SK-N-SH (cell line): ENCODE measurements around the gene NAXD. TPM values are rescaled to one million over a fixed set of nuclear protein-coding genes. Genes with fewer than 3 reads are reported as not detected.

Experiments
- CTCF ChIA-PET: fragments of 300-600, 350-600 bp; formaldehyde crosslinking; extraction: SDS; loops from one replicate; lab custom pipeline; 2021; lab: Yijun Ruan, JAX
- POLR2A ChIA-PET: fragments of 350-600 bp; sonication (Branson Sonifier 250); formaldehyde crosslinking; extraction: SDS; loops from one replicate; lab custom pipeline; 2020; ENCODE audit warnings: antibody characterized with exemption, inconsistent platforms; lab: Yijun Ruan, JAX
- DNase-seq: peaks from one replicate; pipeline ENCODE4 v3.0.0; 2012
- H2AFZ ChIP-seq: fragments of 200-600 bp; sonication (generic); 2 replicates; pipeline ENCODE4 v1.8.1; 2016; ENCODE audit warnings: antibody characterized with exemption, mild to moderate bottlenecking, low read depth
- H3F3A ChIP-seq: fragments of 200-600 bp; sonication (generic); replicated peaks from 2 replicates; pipeline ENCODE3; 2016; ENCODE audit warnings: antibody characterized with exemption, mild to moderate bottlenecking; ENCODE audit not compliant: insufficient read depth
- H3K27ac ChIP-seq, 2 experiments: fragments of 200-500 bp in 1 of 2; fragments of 200-600 bp in 1 of 2; sonication (Bioruptor generic) in 1 of 2; sonication (generic), shearing (Covaris generic) in 1 of 2; 2 replicates each; pipeline versions ENCODE4 v1.5.1 to v1.6.1; 2014 to 2016; ENCODE audit warnings: low read depth in 2 of 2, inconsistent platforms in 1 of 2, low read length in 1 of 2, mild to moderate bottlenecking in 1 of 2, mixed read lengths in 1 of 2
- H3K27me3 ChIP-seq: fragments of 200-600 bp; sonication (generic), shearing (Covaris generic); 2 replicates; pipeline ENCODE4 v1.6.1; 2016; ENCODE audit warnings: mixed run types; ENCODE audit not compliant: insufficient read depth
- H3K36me3 ChIP-seq, 2 experiments: fragments of 200-500 bp in 1 of 2; fragments of 200-600 bp in 1 of 2; sonication (Bioruptor generic) in 1 of 2; sonication (generic) in 1 of 2; replicated peaks in 1 of 2; 2 replicates each; pipeline versions ENCODE3 to v1.5.1; 2014 to 2016; ENCODE audit warnings: low read length in 1 of 2, mild to moderate bottlenecking in 1 of 2; ENCODE audit not compliant: insufficient read depth in 2 of 2, control insufficient read depth in 1 of 2
- H3K4me1 ChIP-seq, 2 experiments: fragments of 200-500 bp in 1 of 2; fragments of 200-600 bp in 1 of 2; sonication (Bioruptor generic) in 1 of 2; sonication (generic), shearing (Covaris generic) in 1 of 2; 2 replicates each; pipeline versions ENCODE4 v1.5.1 to v1.6.1; 2014 to 2016; ENCODE audit warnings: low read depth in 1 of 2, low read length in 1 of 2, mixed run types in 1 of 2; ENCODE audit not compliant: insufficient read depth in 2 of 2, control insufficient read depth in 1 of 2
- H3K4me2 ChIP-seq: fragments of 200-600 bp; sonication (generic), shearing (Covaris generic); 2 replicates; pipeline ENCODE4 v1.6.1; 2017; ENCODE audit warnings: mixed run types
- H3K4me3 ChIP-seq, 2 experiments: fragments of 200-500 bp in 1 of 2; fragments of 200-600 bp in 1 of 2; sonication (Bioruptor generic) in 1 of 2; sonication (generic), shearing (Covaris generic) in 1 of 2; 2 replicates each; pipeline versions ENCODE4 v1.5.1 to v1.8.1; 2014 to 2016; ENCODE audit warnings: low read depth in 2 of 2, inconsistent platforms in 1 of 2, low read length in 1 of 2, mild to moderate bottlenecking in 1 of 2, mixed read lengths in 1 of 2, moderate library complexity in 1 of 2
- H3K79me2 ChIP-seq: fragments of 200-600 bp; sonication (generic); 2 replicates; pipeline ENCODE4 v1.8.1; 2017; ENCODE audit warnings: mild to moderate bottlenecking; ENCODE audit not compliant: insufficient read depth
- H3K9ac ChIP-seq: fragments of 200-600 bp; sonication (generic); 2 replicates; pipeline ENCODE4 v1.6.1; 2017; ENCODE audit warnings: mixed run types
- H3K9me2 ChIP-seq: fragments of 200-600 bp; sonication (generic); 2 replicates; pipeline ENCODE4 v1.6.1; 2017; ENCODE audit warnings: mixed run types
- H3K9me3 ChIP-seq: fragments of 200-600 bp; sonication (generic); 2 replicates; pipeline ENCODE4 v1.6.1; 2017; ENCODE audit warnings: mixed run types, mild to moderate bottlenecking, moderate library complexity
- H4K20me1 ChIP-seq: fragments of 200-600 bp; sonication (generic); 2 replicates; pipeline ENCODE4 v1.6.1; 2017; ENCODE audit warnings: mild to moderate bottlenecking, mixed run types; ENCODE audit not compliant: insufficient read depth
- CHD2 ChIP-seq: fragments of 150-350 bp; IDR thresholded peaks from 2 replicates; pipeline ENCODE4 v1.6.1; 2018; ENCODE audit warnings: low read length; ENCODE audit not compliant: partially characterized antibody
- EP300 ChIP-seq, 2 experiments: IDR thresholded peaks; 2 replicates each; pipeline versions ENCODE4 v1.4.0 to v1.6.1; 2012; ENCODE audit warnings: borderline replicate concordance in 1 of 2, low read depth in 1 of 2, low read length in 1 of 2
- EZH2phosphoT487 ChIP-seq: fragments of 200-600 bp; sonication (generic); IDR thresholded peaks from 2 replicates; pipeline ENCODE4 v1.6.1; 2017; ENCODE audit warnings: low read depth, mixed run types, mild to moderate bottlenecking, antibody characterized with exemption, moderate library complexity, borderline replicate concordance
- FOSL2 ChIP-seq: IDR thresholded peaks from 2 replicates; pipeline ENCODE4 v1.4.0; 2012; ENCODE audit warnings: low read depth, mild to moderate bottlenecking, moderate library complexity, borderline replicate concordance
- FOXM1 ChIP-seq: IDR thresholded peaks from 2 replicates; pipeline ENCODE4 v1.4.0; 2012; ENCODE audit warnings: low read depth, mild to moderate bottlenecking
- GATA2 ChIP-seq: sonication (generic); formaldehyde crosslinking; IDR thresholded peaks from 2 replicates; pipeline ENCODE4 v1.5.0; 2020; ENCODE audit warnings: mild to moderate bottlenecking, missing genetic modification reagents
- RAD21 ChIP-seq: IDR thresholded peaks from 2 replicates; pipeline ENCODE4 v1.6.1; 2012; ENCODE audit warnings: mild to moderate bottlenecking, low read length
- RCOR1 ChIP-seq: fragments of 150-350 bp; IDR thresholded peaks from 2 replicates; pipeline ENCODE4 v1.6.1; 2017; ENCODE audit warnings: antibody characterized with exemption, low read length
- TAF1 ChIP-seq: IDR thresholded peaks from 2 replicates; pipeline ENCODE4 v1.6.1; 2012; ENCODE audit warnings: low read depth, mild to moderate bottlenecking, low read length, moderate library complexity, borderline replicate concordance
- TEAD4 ChIP-seq: IDR thresholded peaks from 2 replicates; pipeline ENCODE4 v1.4.0; 2012; ENCODE audit warnings: mild to moderate bottlenecking, borderline replicate concordance; ENCODE audit not compliant: insufficient read depth
- YY1 ChIP-seq: IDR thresholded peaks from 2 replicates; pipeline ENCODE4 v1.4.0; 2012; ENCODE audit warnings: low read depth, mild to moderate bottlenecking
- WGBS: methylation state at CpG from one replicate; pipeline ENCODE4 v1.1.6; 2017; ENCODE audit warnings: low lambda C conversion rate; 5-methylcytosine and 5-hydroxymethylcytosine counted together
- polyA plus RNA-seq, 3 experiments: library from polyadenylated mRNA; depleted of rRNA; stranded (reverse); fragments of >200 nt; gene quantifications; 2 replicates each; pipeline ENCODE4 v1.2.3, GENCODE V29; 2012
- TF ChIP-seq, protein P1 (sequence below): IDR thresholded peaks from 2 replicates; pipeline ENCODE4 v1.4.0; 2012; ENCODE audit warnings: low read depth, borderline replicate concordance
- TF ChIP-seq, protein P2 (sequence below): IDR thresholded peaks from 2 replicates; pipeline ENCODE4 v1.6.1; 2012; ENCODE audit warnings: mild to moderate bottlenecking, low read depth, low read length, moderate library complexity
- TF ChIP-seq, protein P3 (sequence below): fragments of 150-350 bp; IDR thresholded peaks from 2 replicates; pipeline ENCODE4 v1.6.1; 2017; ENCODE audit warnings: antibody characterized with exemption, low read length, low read depth, borderline replicate concordance
- TF ChIP-seq, protein P4 (sequence below): IDR thresholded peaks from 2 replicates; pipeline ENCODE4 v1.4.0; 2012; ENCODE audit warnings: low read depth
- TF ChIP-seq, protein P5 (sequence below): fragments of 200-600 bp; sonication (generic); IDR thresholded peaks from 2 replicates; pipeline ENCODE4 v1.6.1; 2017; ENCODE audit warnings: antibody characterized with exemption, mild to moderate bottlenecking, moderate library complexity

The NAXD gene
- polyA plus RNA-seq, 1 of the 3 experiments (the other 2 are of a cell fraction) = 32.4 TPM

DNA sequence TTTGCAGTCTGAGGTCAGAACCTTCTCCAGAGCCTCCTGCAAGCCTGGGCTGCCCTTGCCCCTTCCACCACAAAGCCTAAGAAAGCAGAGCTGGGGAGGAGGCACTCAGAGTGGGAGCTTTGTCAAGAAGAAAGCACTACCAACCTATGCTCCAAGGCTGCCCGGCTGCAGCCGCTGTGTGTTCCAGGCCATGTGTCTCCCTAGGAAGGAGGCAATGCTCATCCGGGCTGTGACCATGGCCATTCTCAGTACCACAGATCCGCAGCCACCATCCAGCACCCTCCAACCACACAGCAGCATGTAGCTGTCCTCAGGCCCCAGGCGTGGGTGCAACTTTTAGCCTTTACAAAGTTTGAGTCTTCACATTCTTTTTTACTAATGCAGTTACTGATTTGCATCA is 68.6 kb downstream of the NAXD start:
- Histone ChIP-seq H3K4me2 (no peak overlapping the region), H3K4me3 (no peak overlapping the region), H4K20me1 (no peaks in the 10 kb centered on the region), H3F3A (peaks cover 4% of the 10 kb centered on the region), H3K79me2 (no peaks in the 10 kb centered on the region), H3K9me3 (no peaks in the 10 kb centered on the region), H3K36me3 (peaks cover 44 to 50% of the 10 kb centered on the region in 2 experiments), H3K27ac (no peak overlapping the region), H3K4me1 (no peaks in the 10 kb centered on the region), H2AFZ (no peak overlapping the region), H3K9ac (no peak overlapping the region), H3K27me3 (no peaks in the 10 kb centered on the region), H3K9me2 (no peaks in the 10 kb centered on the region)
- no peak for TF ChIP-seq EP300 (IDR thresholded peaks at IDR 0.05; ENCODE audit: borderline replicate concordance in 1 of 2, low read depth in 1 of 2, low read length in 1 of 2)
- TF ChIP-seq, protein P1, sequence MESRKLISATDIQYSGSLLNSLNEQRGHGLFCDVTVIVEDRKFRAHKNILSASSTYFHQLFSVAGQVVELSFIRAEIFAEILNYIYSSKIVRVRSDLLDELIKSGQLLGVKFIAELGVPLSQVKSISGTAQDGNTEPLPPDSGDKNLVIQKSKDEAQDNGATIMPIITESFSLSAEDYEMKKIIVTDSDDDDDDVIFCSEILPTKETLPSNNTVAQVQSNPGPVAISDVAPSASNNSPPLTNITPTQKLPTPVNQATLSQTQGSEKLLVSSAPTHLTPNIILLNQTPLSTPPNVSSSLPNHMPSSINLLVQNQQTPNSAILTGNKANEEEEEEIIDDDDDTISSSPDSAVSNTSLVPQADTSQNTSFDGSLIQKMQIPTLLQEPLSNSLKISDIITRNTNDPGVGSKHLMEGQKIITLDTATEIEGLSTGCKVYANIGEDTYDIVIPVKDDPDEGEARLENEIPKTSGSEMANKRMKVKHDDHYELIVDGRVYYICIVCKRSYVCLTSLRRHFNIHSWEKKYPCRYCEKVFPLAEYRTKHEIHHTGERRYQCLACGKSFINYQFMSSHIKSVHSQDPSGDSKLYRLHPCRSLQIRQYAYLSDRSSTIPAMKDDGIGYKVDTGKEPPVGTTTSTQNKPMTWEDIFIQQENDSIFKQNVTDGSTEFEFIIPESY = no peak
- TF ChIP-seq YY1 = no peak
- no peak for TF ChIP-seq CHD2
- TF ChIP-seq TEAD4 = no peak
- TF ChIP-seq FOSL2 = no peak
- TF ChIP-seq EZH2phosphoT487 = no peak
- TF ChIP-seq, protein P2, sequence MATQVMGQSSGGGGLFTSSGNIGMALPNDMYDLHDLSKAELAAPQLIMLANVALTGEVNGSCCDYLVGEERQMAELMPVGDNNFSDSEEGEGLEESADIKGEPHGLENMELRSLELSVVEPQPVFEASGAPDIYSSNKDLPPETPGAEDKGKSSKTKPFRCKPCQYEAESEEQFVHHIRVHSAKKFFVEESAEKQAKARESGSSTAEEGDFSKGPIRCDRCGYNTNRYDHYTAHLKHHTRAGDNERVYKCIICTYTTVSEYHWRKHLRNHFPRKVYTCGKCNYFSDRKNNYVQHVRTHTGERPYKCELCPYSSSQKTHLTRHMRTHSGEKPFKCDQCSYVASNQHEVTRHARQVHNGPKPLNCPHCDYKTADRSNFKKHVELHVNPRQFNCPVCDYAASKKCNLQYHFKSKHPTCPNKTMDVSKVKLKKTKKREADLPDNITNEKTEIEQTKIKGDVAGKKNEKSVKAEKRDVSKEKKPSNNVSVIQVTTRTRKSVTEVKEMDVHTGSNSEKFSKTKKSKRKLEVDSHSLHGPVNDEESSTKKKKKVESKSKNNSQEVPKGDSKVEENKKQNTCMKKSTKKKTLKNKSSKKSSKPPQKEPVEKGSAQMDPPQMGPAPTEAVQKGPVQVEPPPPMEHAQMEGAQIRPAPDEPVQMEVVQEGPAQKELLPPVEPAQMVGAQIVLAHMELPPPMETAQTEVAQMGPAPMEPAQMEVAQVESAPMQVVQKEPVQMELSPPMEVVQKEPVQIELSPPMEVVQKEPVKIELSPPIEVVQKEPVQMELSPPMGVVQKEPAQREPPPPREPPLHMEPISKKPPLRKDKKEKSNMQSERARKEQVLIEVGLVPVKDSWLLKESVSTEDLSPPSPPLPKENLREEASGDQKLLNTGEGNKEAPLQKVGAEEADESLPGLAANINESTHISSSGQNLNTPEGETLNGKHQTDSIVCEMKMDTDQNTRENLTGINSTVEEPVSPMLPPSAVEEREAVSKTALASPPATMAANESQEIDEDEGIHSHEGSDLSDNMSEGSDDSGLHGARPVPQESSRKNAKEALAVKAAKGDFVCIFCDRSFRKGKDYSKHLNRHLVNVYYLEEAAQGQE = no peak
- TF ChIP-seq FOXM1 = no peak
- TF ChIP-seq, protein P3, sequence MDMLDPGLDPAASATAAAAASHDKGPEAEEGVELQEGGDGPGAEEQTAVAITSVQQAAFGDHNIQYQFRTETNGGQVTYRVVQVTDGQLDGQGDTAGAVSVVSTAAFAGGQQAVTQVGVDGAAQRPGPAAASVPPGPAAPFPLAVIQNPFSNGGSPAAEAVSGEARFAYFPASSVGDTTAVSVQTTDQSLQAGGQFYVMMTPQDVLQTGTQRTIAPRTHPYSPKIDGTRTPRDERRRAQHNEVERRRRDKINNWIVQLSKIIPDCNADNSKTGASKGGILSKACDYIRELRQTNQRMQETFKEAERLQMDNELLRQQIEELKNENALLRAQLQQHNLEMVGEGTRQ = no peak
- TF ChIP-seq, protein P4, sequence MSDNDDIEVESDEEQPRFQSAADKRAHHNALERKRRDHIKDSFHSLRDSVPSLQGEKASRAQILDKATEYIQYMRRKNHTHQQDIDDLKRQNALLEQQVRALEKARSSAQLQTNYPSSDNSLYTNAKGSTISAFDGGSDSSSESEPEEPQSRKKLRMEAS = no peak
- no peak for TF ChIP-seq RCOR1
- no peak for TF ChIP-seq RAD21
- TF ChIP-seq GATA2 (CRISPR knock-in tag) = no peak
- no peak for TF ChIP-seq TAF1
- TF ChIP-seq, protein P5, sequence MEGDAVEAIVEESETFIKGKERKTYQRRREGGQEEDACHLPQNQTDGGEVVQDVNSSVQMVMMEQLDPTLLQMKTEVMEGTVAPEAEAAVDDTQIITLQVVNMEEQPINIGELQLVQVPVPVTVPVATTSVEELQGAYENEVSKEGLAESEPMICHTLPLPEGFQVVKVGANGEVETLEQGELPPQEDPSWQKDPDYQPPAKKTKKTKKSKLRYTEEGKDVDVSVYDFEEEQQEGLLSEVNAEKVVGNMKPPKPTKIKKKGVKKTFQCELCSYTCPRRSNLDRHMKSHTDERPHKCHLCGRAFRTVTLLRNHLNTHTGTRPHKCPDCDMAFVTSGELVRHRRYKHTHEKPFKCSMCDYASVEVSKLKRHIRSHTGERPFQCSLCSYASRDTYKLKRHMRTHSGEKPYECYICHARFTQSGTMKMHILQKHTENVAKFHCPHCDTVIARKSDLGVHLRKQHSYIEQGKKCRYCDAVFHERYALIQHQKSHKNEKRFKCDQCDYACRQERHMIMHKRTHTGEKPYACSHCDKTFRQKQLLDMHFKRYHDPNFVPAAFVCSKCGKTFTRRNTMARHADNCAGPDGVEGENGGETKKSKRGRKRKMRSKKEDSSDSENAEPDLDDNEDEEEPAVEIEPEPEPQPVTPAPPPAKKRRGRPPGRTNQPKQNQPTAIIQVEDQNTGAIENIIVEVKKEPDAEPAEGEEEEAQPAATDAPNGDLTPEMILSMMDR = no peak
- CTCF ChIA-PET = interaction anchor here (1.3 to 1.7 kb wide), 3 partner anchors 21 to 32 kb away, joined by 3 to 4 read pairs (median 4); no protein-coding TSS in a partner anchor
- WGBS = 100% methylated on average over 1 of the region's 5 CpGs
- POLR2A ChIA-PET = no interaction called here
- no peak for DNase-seq
